ENCODE results near the gene S100A11. TPM values are rescaled to one million over a fixed set of nuclear protein-coding genes. Genes with fewer than 3 reads are reported as not detected.

Gene S100A11
- total RNA-seq, 1 donor from 2014 or later: 142 TPM

- peak; percentile 70 for TF ChIP-seq CTCF (IDR thresholded peaks at IDR 0.05; ENCODE audit: unreplicated experiment)
- H3K36me3 Mint-ChIP-seq (ENCODE audit: insufficient read depth): no peaks in the 10 kb centered on the region
- H3K4me3 Mint-ChIP-seq (ENCODE audit: low read depth): peak overlapping the region; percentile 65
- H3K27me3 Mint-ChIP-seq: peaks cover 4% of the 10 kb centered on the region
- H3K9me3 Mint-ChIP-seq (ENCODE audit: low read depth): no peaks in the 10 kb centered on the region
- H3K4me1 Mint-ChIP-seq (ENCODE audit: low read depth): peaks cover 20% of the 10 kb centered on the region
- DNase-seq (ENCODE audit: low spot score, unreplicated experiment): peak; percentile 58
- H3K27ac Mint-ChIP-seq: peak overlapping the region; percentile 99
Measured at GRCh38 chr1:152047730-152048415, 11.1 kb upstream of the S100A11 start.

- H3K36me3 Mint-ChIP-seq (ENCODE audit: insufficient read depth): no peaks in the 10 kb centered on the region
- H3K4me1 Mint-ChIP-seq (ENCODE audit: low read depth): peaks cover 20% of the 10 kb centered on the region
- H3K27me3 Mint-ChIP-seq: no peaks in the 10 kb centered on the region
- DNase-seq (ENCODE audit: low spot score, unreplicated experiment): no peak
- peak overlapping the region; percentile 65 for H3K4me3 Mint-ChIP-seq (ENCODE audit: low read depth)
- H3K27ac Mint-ChIP-seq: peak overlapping the region; percentile 99
- no peak for TF ChIP-seq CTCF (IDR thresholded peaks at IDR 0.05; ENCODE audit: unreplicated experiment)
- no peaks in the 10 kb centered on the region for H3K9me3 Mint-ChIP-seq (ENCODE audit: low read depth)
Measured at GRCh38 chr1:152047413-152047729, 10.6 kb upstream of the S100A11 start.

GRCh38 chr1:152044386-152044785, 7.6 kb upstream of the S100A11 start:
- Mint-ChIP-seq H3K4me3 (ENCODE audit: low read depth) (no peak overlapping the region), H3K27me3 (no peaks in the 10 kb centered on the region), H3K27ac (no peak overlapping the region), H3K4me1 (ENCODE audit: low read depth) (peaks cover 16% of the 10 kb centered on the region), H3K9me3 (ENCODE audit: low read depth) (no peaks in the 10 kb centered on the region), H3K36me3 (ENCODE audit: insufficient read depth) (no peaks in the 10 kb centered on the region)
- TF ChIP-seq CTCF (IDR thresholded peaks at IDR 0.05; ENCODE audit: unreplicated experiment): no peak
- no peak for DNase-seq (ENCODE audit: low spot score, unreplicated experiment)

- no peak for TF ChIP-seq CTCF (IDR thresholded peaks at IDR 0.05; ENCODE audit: unreplicated experiment)
- Mint-ChIP-seq H3K9me3 (ENCODE audit: low read depth) (no peaks in the 10 kb centered on the region), H3K36me3 (ENCODE audit: insufficient read depth) (no peaks in the 10 kb centered on the region), H3K4me3 (ENCODE audit: low read depth) (no peak overlapping the region), H3K27ac (no peak overlapping the region), H3K27me3 (no peaks in the 10 kb centered on the region), H3K4me1 (ENCODE audit: low read depth) (peaks cover 16% of the 10 kb centered on the region)
- no peak for DNase-seq (ENCODE audit: low spot score, unreplicated experiment)
Measured at GRCh38 chr1:152043870-152044269, 7.1 kb upstream of the S100A11 start.

GRCh38 chr1:152042030-152042429, 5.2 kb upstream of the S100A11 start:
- Mint-ChIP-seq H3K27ac (no peak overlapping the region), H3K4me1 (ENCODE audit: low read depth) (peaks cover 5% of the 10 kb centered on the region), H3K36me3 (ENCODE audit: insufficient read depth) (no peaks in the 10 kb centered on the region)

More at GRCh38 chr1:152042030-152042429, 5.2 kb upstream of the S100A11 start:
- no peak for DNase-seq (ENCODE audit: low spot score, unreplicated experiment)
- TF ChIP-seq CTCF (IDR thresholded peaks at IDR 0.05; ENCODE audit: unreplicated experiment): no peak
- Mint-ChIP-seq H3K4me3 (ENCODE audit: low read depth) (no peak overlapping the region), H3K27me3 (no peaks in the 10 kb centered on the region), H3K9me3 (ENCODE audit: low read depth) (no peaks in the 10 kb centered on the region)
